C4-2B (cell line): ENCODE data around the gene POLL.

ENCODE experiments used
- CTCF ChIP-seq: fragments of 450-650 bp; conservative IDR thresholded peaks from 2 replicates; pipeline ENCODE4 v1.5.1; 2017; ENCODE audit warnings: mild to moderate bottlenecking
- ZFX ChIP-seq: fragments of 450-650 bp; IDR thresholded peaks from 2 replicates; pipeline ENCODE4 v1.6.1; 2017

GRCh38 chr10:101602761-101603398 lies 14.8 kb upstream of the POLL start:
- TF ChIP-seq CTCF = peak; percentile 97
- no peak for TF ChIP-seq ZFX
